GM13976 (cell line): Measurements from ENCODE around the gene TRAPPC12.

Experiments
- DNase-seq: peaks from one replicate; pipeline ENCODE4 v3.0.0; 2012; ENCODE audit warnings: low spot score
- in situ Hi-C: fragments of 300-500 bp; cut with MboI; formaldehyde crosslinking; loops from one replicate; pipeline ENCODE4 v1.12.0; 2022; ENCODE audit warnings: low sequenced_read_pairs, mixed read lengths, inconsistent platforms; ENCODE audit not compliant: unreplicated experiment
- TF ChIP-seq, protein P1 (sequence below): IDR thresholded peaks from 2 replicates; pipeline ENCODE4 v1.5.1; 2012; ENCODE audit warnings: borderline replicate concordance, mild to moderate bottlenecking; ENCODE audit not compliant: insufficient read depth; ENCODE audit errors: extremely low read depth, missing control alignments, control extremely low read depth

TRAPPC12 gene

GRCh38 chr2:3462493-3463104 is 83.1 kb downstream of the TRAPPC12 start:
- in situ Hi-C loops: no loop called here
- TF ChIP-seq, protein P1, sequence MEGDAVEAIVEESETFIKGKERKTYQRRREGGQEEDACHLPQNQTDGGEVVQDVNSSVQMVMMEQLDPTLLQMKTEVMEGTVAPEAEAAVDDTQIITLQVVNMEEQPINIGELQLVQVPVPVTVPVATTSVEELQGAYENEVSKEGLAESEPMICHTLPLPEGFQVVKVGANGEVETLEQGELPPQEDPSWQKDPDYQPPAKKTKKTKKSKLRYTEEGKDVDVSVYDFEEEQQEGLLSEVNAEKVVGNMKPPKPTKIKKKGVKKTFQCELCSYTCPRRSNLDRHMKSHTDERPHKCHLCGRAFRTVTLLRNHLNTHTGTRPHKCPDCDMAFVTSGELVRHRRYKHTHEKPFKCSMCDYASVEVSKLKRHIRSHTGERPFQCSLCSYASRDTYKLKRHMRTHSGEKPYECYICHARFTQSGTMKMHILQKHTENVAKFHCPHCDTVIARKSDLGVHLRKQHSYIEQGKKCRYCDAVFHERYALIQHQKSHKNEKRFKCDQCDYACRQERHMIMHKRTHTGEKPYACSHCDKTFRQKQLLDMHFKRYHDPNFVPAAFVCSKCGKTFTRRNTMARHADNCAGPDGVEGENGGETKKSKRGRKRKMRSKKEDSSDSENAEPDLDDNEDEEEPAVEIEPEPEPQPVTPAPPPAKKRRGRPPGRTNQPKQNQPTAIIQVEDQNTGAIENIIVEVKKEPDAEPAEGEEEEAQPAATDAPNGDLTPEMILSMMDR: no peak
- DNase-seq: no peak

- in situ Hi-C loops: no loop called here
- DNase-seq: no peak
- TF ChIP-seq, protein P1: no peak
Observed at GRCh38 chr2:3463186-3463835, 83.8 kb downstream of the TRAPPC12 start.

GRCh38 chr2:3463944-3464343 is 84.5 kb downstream of the TRAPPC12 start:
- TF ChIP-seq, protein P1: no peak
- no peak for DNase-seq
- in situ Hi-C loops: no loop called here

- TF ChIP-seq, protein P1: no peak
- in situ Hi-C loops: no loop called here
- DNase-seq: no peak
Observed at GRCh38 chr2:3464401-3465005, 85.0 kb downstream of the TRAPPC12 start.

DNA sequence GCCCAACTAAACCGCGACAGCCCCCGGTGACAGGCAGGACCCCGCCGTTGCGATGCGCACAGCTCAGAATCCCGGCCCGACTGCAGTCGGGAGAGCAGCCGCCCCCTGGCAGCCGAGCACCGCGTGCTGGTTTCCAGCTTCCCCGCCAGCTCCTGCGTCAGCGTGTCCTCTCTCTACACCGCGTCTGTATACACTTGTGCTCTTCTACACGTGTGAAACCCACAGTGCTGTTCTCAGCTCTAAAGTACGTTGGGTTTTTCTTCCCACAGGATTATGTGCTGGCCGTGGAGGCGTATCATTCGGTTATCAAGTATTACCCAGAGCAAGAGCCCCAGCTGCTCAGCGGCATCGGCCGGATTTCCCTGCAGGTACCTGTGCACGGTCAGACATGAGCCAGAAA is 85.8 kb downstream of the TRAPPC12 start:
- TF ChIP-seq, protein P1: no peak
- in situ Hi-C loops: no loop called here
- no peak for DNase-seq

GRCh38 chr2:3465844-3466481 is 86.5 kb downstream of the TRAPPC12 start:
- in situ Hi-C loops: no loop called here
- DNase-seq: no peak
- TF ChIP-seq, protein P1: no peak
